ENCODE results near the gene EHMT1.

The EHMT1 gene

GRCh38 chr9:137665226-137665625 is 46.4 kb downstream of the EHMT1 start:
- no peak for DNase-seq
- 98% methylated on average over 7 of the region's 7 CpGs for WGBS (ENCODE audit: insufficient coverage)
- H3K27me3 ChIP-seq (replicated peaks in 2 of 5; ENCODE audit: control insufficient read depth in 4 of 5, insufficient read depth in 5 of 5, low read length in 4 of 5) = no peaks in the 10 kb centered on the region
- H3K4me1 ChIP-seq (ENCODE audit: control extremely low read depth in 1 of 4, control insufficient read depth in 4 of 4, insufficient read depth in 4 of 4, low read length in 3 of 4) = peaks cover 3 to 25% (median 22%) of the 10 kb centered on the region in 4 experiments
- ChIA-PET POLR2A (interaction anchor here (1.0 kb wide), 1 partner anchor 9 kb away, joined by 5 read pairs; no protein-coding TSS in a partner anchor), CTCF (interaction anchor here (0.8 to 1.9 kb wide), 4 partner anchors 9 to 44 kb away, joined by 3 to 9 read pairs (median 4); no protein-coding TSS in a partner anchor)
- H3K27ac ChIP-seq (ENCODE audit: insufficient read depth in 1 of 2, low read depth in 1 of 2, low read length in 2 of 2, poor library complexity in 1 of 2, severe bottlenecking in 2 of 2) = peak overlapping the region in 1 of 2 experiments; percentile 22
- H3K36me3 ChIP-seq (ENCODE audit: control insufficient read depth in 4 of 4, insufficient read depth in 4 of 4, low read length in 3 of 4) = peaks cover 0 to 28% (median 3%) of the 10 kb centered on the region in 4 experiments
- H3K4me3 ChIP-seq (ENCODE audit: control insufficient read depth in 1 of 7, extremely low read depth in 1 of 7, insufficient read depth in 4 of 7, low read depth in 2 of 7, low read length in 6 of 7) = no peak overlapping the region
- H3K9me3 ChIP-seq (ENCODE audit: control extremely low read depth in 1 of 5, control insufficient read depth in 4 of 5, insufficient read depth in 2 of 5, low read depth in 1 of 5, low read length in 4 of 5) = no peaks in the 10 kb centered on the region

GRCh38 chr9:137665697-137666512 is 47.1 kb downstream of the EHMT1 start:
- Histone ChIP-seq H3K27me3 (replicated peaks in 2 of 5; ENCODE audit: control insufficient read depth in 4 of 5, insufficient read depth in 5 of 5, low read length in 4 of 5) (no peaks in the 10 kb centered on the region), H3K9me3 (ENCODE audit: control extremely low read depth in 1 of 5, control insufficient read depth in 4 of 5, insufficient read depth in 2 of 5, low read depth in 1 of 5, low read length in 4 of 5) (no peaks in the 10 kb centered on the region), H3K27ac (ENCODE audit: insufficient read depth in 1 of 2, low read depth in 1 of 2, low read length in 2 of 2, poor library complexity in 1 of 2, severe bottlenecking in 2 of 2) (no peak overlapping the region), H3K36me3 (ENCODE audit: control insufficient read depth in 4 of 4, insufficient read depth in 4 of 4, low read length in 3 of 4) (peaks cover 0 to 31% (median 3%) of the 10 kb centered on the region in 4 experiments), H3K4me1 (ENCODE audit: control extremely low read depth in 1 of 4, control insufficient read depth in 4 of 4, insufficient read depth in 4 of 4, low read length in 3 of 4) (peaks cover 3 to 32% (median 29%) of the 10 kb centered on the region in 4 experiments), H3K4me3 (ENCODE audit: control insufficient read depth in 1 of 7, extremely low read depth in 1 of 7, insufficient read depth in 4 of 7, low read depth in 2 of 7, low read length in 6 of 7) (no peak overlapping the region)
- DNase-seq = no peak
- 97% methylated on average over 15 of the region's 18 CpGs for WGBS (ENCODE audit: insufficient coverage)
- ChIA-PET POLR2A (no interaction called here), CTCF (interaction anchor here (0.8 to 1.9 kb wide), 5 partner anchors 8 to 109 kb away, joined by 3 to 9 read pairs (median 3); no protein-coding TSS in a partner anchor)

- H3K4me1 ChIP-seq (ENCODE audit: control extremely low read depth in 1 of 4, control insufficient read depth in 4 of 4, insufficient read depth in 4 of 4, low read length in 3 of 4) = peaks cover 3 to 38% (median 33%) of the 10 kb centered on the region in 4 experiments
Observed at GRCh38 chr9:137666513-137666822, 47.7 kb downstream of the EHMT1 start.

GRCh38 chr9:137666955-137667670 is 48.3 kb downstream of the EHMT1 start:
- POLR2A ChIA-PET = no interaction called here
- Histone ChIP-seq H3K4me1 (ENCODE audit: control extremely low read depth in 1 of 4, control insufficient read depth in 4 of 4, insufficient read depth in 4 of 4, low read length in 3 of 4) (peaks cover 3 to 43% (median 38%) of the 10 kb centered on the region in 4 experiments), H3K36me3 (ENCODE audit: control insufficient read depth in 4 of 4, insufficient read depth in 4 of 4, low read length in 3 of 4) (peaks cover 0 to 31% (median 3%) of the 10 kb centered on the region in 4 experiments), H3K27me3 (replicated peaks in 2 of 5; ENCODE audit: control insufficient read depth in 4 of 5, insufficient read depth in 5 of 5, low read length in 4 of 5) (no peaks in the 10 kb centered on the region), H3K9me3 (ENCODE audit: control extremely low read depth in 1 of 5, control insufficient read depth in 4 of 5, insufficient read depth in 2 of 5, low read depth in 1 of 5, low read length in 4 of 5) (no peaks in the 10 kb centered on the region), H3K27ac (ENCODE audit: insufficient read depth in 1 of 2, low read depth in 1 of 2, low read length in 2 of 2, poor library complexity in 1 of 2, severe bottlenecking in 2 of 2) (no peak overlapping the region), H3K4me3 (ENCODE audit: control insufficient read depth in 1 of 7, extremely low read depth in 1 of 7, insufficient read depth in 4 of 7, low read depth in 2 of 7, low read length in 6 of 7) (peak overlapping the region in 1 of 7 experiments; percentile 21)
- no peak for DNase-seq
- CTCF ChIA-PET = interaction anchor here (0.8 to 1.4 kb wide), 8 partner anchors 16 to 110 kb away, joined by 3 read pairs; no protein-coding TSS in a partner anchor
- WGBS (ENCODE audit: insufficient coverage) = 65% methylated on average over 14 of the region's 16 CpGs

More at GRCh38 chr9:137666513-137666822, 47.7 kb downstream of the EHMT1 start:
- WGBS (ENCODE audit: insufficient coverage) = 68% methylated on average over 6 of the region's 8 CpGs
- ChIA-PET POLR2A (no interaction called here), CTCF (interaction anchor here (0.8 to 1.4 kb wide), 6 partner anchors 15 to 109 kb away, joined by 3 read pairs; no protein-coding TSS in a partner anchor)
- no peaks in the 10 kb centered on the region for H3K9me3 ChIP-seq (ENCODE audit: control extremely low read depth in 1 of 5, control insufficient read depth in 4 of 5, insufficient read depth in 2 of 5, low read depth in 1 of 5, low read length in 4 of 5)
- H3K27ac ChIP-seq (ENCODE audit: insufficient read depth in 1 of 2, low read depth in 1 of 2, low read length in 2 of 2, poor library complexity in 1 of 2, severe bottlenecking in 2 of 2) = no peak overlapping the region
- H3K27me3 ChIP-seq (replicated peaks in 2 of 5; ENCODE audit: control insufficient read depth in 4 of 5, insufficient read depth in 5 of 5, low read length in 4 of 5) = no peaks in the 10 kb centered on the region
- DNase-seq = no peak
- no peak overlapping the region for H3K4me3 ChIP-seq (ENCODE audit: control insufficient read depth in 1 of 7, extremely low read depth in 1 of 7, insufficient read depth in 4 of 7, low read depth in 2 of 7, low read length in 6 of 7)
- peaks cover 0 to 31% (median 3%) of the 10 kb centered on the region in 4 experiments for H3K36me3 ChIP-seq (ENCODE audit: control insufficient read depth in 4 of 4, insufficient read depth in 4 of 4, low read length in 3 of 4)

GRCh38 chr9:137668203-137668602 is 49.4 kb downstream of the EHMT1 start:
- H3K36me3 ChIP-seq (ENCODE audit: control insufficient read depth in 4 of 4, insufficient read depth in 4 of 4, low read length in 3 of 4) = peaks cover 0 to 29% (median 3%) of the 10 kb centered on the region in 4 experiments
- ChIA-PET CTCF (interaction anchor here (1.3 to 7.8 kb wide), 2 partner anchors 15 to 24 kb away, joined by 3 to 117 read pairs; no protein-coding TSS in a partner anchor), POLR2A (no interaction called here)
- H3K27ac ChIP-seq (ENCODE audit: insufficient read depth in 1 of 2, low read depth in 1 of 2, low read length in 2 of 2, poor library complexity in 1 of 2, severe bottlenecking in 2 of 2) = no peak overlapping the region
- no peaks in the 10 kb centered on the region for H3K9me3 ChIP-seq (ENCODE audit: control extremely low read depth in 1 of 5, control insufficient read depth in 4 of 5, insufficient read depth in 2 of 5, low read depth in 1 of 5, low read length in 4 of 5)
- no peak for DNase-seq
- H3K4me1 ChIP-seq (ENCODE audit: control extremely low read depth in 1 of 4, control insufficient read depth in 4 of 4, insufficient read depth in 4 of 4, low read length in 3 of 4) = peaks cover 3 to 45% (median 40%) of the 10 kb centered on the region in 4 experiments
- H3K27me3 ChIP-seq (replicated peaks in 2 of 5; ENCODE audit: control insufficient read depth in 4 of 5, insufficient read depth in 5 of 5, low read length in 4 of 5) = no peaks in the 10 kb centered on the region
- H3K4me3 ChIP-seq (ENCODE audit: control insufficient read depth in 1 of 7, extremely low read depth in 1 of 7, insufficient read depth in 4 of 7, low read depth in 2 of 7, low read length in 6 of 7) = no peak overlapping the region

GRCh38 chr9:137669261-137669672 is 50.5 kb downstream of the EHMT1 start:
- Histone ChIP-seq H3K4me3 (ENCODE audit: control insufficient read depth in 1 of 7, extremely low read depth in 1 of 7, insufficient read depth in 4 of 7, low read depth in 2 of 7, low read length in 6 of 7) (no peak overlapping the region), H3K27me3 (replicated peaks in 2 of 5; ENCODE audit: control insufficient read depth in 4 of 5, insufficient read depth in 5 of 5, low read length in 4 of 5) (no peaks in the 10 kb centered on the region), H3K27ac (ENCODE audit: insufficient read depth in 1 of 2, low read depth in 1 of 2, low read length in 2 of 2, poor library complexity in 1 of 2, severe bottlenecking in 2 of 2) (no peak overlapping the region), H3K4me1 (ENCODE audit: control extremely low read depth in 1 of 4, control insufficient read depth in 4 of 4, insufficient read depth in 4 of 4, low read length in 3 of 4) (peaks cover 3 to 49% (median 42%) of the 10 kb centered on the region in 4 experiments), H3K9me3 (ENCODE audit: control extremely low read depth in 1 of 5, control insufficient read depth in 4 of 5, insufficient read depth in 2 of 5, low read depth in 1 of 5, low read length in 4 of 5) (no peaks in the 10 kb centered on the region), H3K36me3 (ENCODE audit: control insufficient read depth in 4 of 4, insufficient read depth in 4 of 4, low read length in 3 of 4) (peaks cover 0 to 35% (median 3%) of the 10 kb centered on the region in 4 experiments)
- no peak for DNase-seq
- ChIA-PET CTCF (interaction anchor here (7.8 kb wide), 1 partner anchor 23 kb away, joined by 117 read pairs; no protein-coding TSS in a partner anchor), POLR2A (no interaction called here)
- 95% methylated on average over 21 of the region's 23 CpGs for WGBS (ENCODE audit: insufficient coverage)
